A549 (cell line): Measurements from ENCODE around the gene RAD51B. TPM values are rescaled to one million over a fixed set of nuclear protein-coding genes. Genes with fewer than 3 reads are reported as not detected.

Source experiments
- ATAC-seq, 2 experiments: fragments of 200-7000 bp in 1 of 2; fragments of >200 bp in 1 of 2; cut with Nextera tagmentation in 1 of 2; cut with Tn5 transposase in 1 of 2; 3 replicates each; pipeline versions ENCODE4 v1.8.0 to v1.9.1; 2018 to 2020; ENCODE audit warnings: mild to moderate bottlenecking in 1 of 2, moderate library complexity in 1 of 2
- CTCF ChIA-PET: fragments of 300-600 bp; sonication (Branson Sonifier 250); formaldehyde crosslinking; extraction: SDS; loops from one replicate; lab custom pipeline; 2021; ENCODE audit warnings: antibody characterized with exemption, inconsistent platforms; lab: Yijun Ruan, JAX
- POLR2A ChIA-PET: fragments of 350-600 bp; formaldehyde crosslinking; extraction: SDS; loops from one replicate; lab custom pipeline; 2021; ENCODE audit warnings: antibody characterized with exemption, inconsistent platforms; lab: Yijun Ruan, JAX
- DNase-seq, 2 experiments: peaks; one replicate each; pipeline versions ENCODE4 v3.0.0 to v3.0.0-alpha.2; 2011 to 2016; ENCODE audit warnings: low read depth in 1 of 2, low spot score in 1 of 2
- FAIRE-seq: peaks from 2 replicates; lab custom pipeline; 2011; peaks lifted over from hg19 to GRCh38; lab: Jason Lieb, UNC
- H3K27ac ChIP-seq, 2 experiments: fragments of >200 bp; sonication (Bioruptor Twin); formaldehyde crosslinking; 3 replicates each; pipeline ENCODE4 v1.5.1; 2016 to 2017
- H3K4me1 ChIP-seq: fragments of >200 bp; sonication (Bioruptor Twin); formaldehyde crosslinking; 3 replicates; pipeline ENCODE4 v1.6.1; 2016
- H3K4me2 ChIP-seq: fragments of >200 bp; sonication (Bioruptor Twin); formaldehyde crosslinking; 3 replicates; pipeline ENCODE4 v1.6.1; 2016
- H3K4me3 ChIP-seq: fragments of >200 bp; sonication (Bioruptor Twin); formaldehyde crosslinking; 3 replicates; pipeline ENCODE4 v1.5.1; 2016
- H3K9me3 ChIP-seq: fragments of >200 bp; sonication (Bioruptor Twin); formaldehyde crosslinking; 3 replicates; pipeline ENCODE4 v1.6.1; 2016
- BCL3 ChIP-seq: fragments of >200 bp; sonication (Bioruptor Twin); formaldehyde crosslinking; IDR thresholded peaks from 3 replicates; pipeline ENCODE4 v1.6.1; 2016
- CEBPB ChIP-seq, 2 experiments: fragments of >200 bp in 1 of 2; sonication (Bioruptor Twin) in 1 of 2; formaldehyde crosslinking in 1 of 2; IDR thresholded peaks; 2 replicates each; pipeline ENCODE4 v1.6.1; 2012 to 2016
- CHD4 ChIP-seq: fragments of 200-600 bp; sonication (generic); IDR thresholded peaks from 2 replicates; pipeline ENCODE4 v1.6.1; 2016; ENCODE audit warnings: antibody characterized with exemption, mild to moderate bottlenecking, borderline replicate concordance
- EHF ChIP-seq: fragments of 250-450 bp; sonication (Bioruptor Pico); IDR thresholded peaks from 2 replicates; pipeline ENCODE4 v1.5.0; 2020; ENCODE audit warnings: mild to moderate bottlenecking
- FOXS1 ChIP-seq: fragments of 250-450 bp; sonication (Bioruptor Pico); IDR thresholded peaks from 2 replicates; pipeline ENCODE4 v1.5.0; 2020; ENCODE audit warnings: mild to moderate bottlenecking, moderate library complexity
- GATA3 ChIP-seq: IDR thresholded peaks from 2 replicates; pipeline ENCODE4 v1.6.1; 2012; ENCODE audit warnings: borderline replicate concordance
- HES2 ChIP-seq: fragments of >200 bp; sonication (Bioruptor Twin); formaldehyde crosslinking; IDR thresholded peaks from 2 replicates; pipeline ENCODE4 v1.6.1; 2016
- HEYL ChIP-seq: fragments of 250-450 bp; sonication (Bioruptor Pico); IDR thresholded peaks from 2 replicates; pipeline ENCODE4 v1.8.0; 2021; ENCODE audit warnings: mild to moderate bottlenecking, moderate library complexity
- HOXA7 ChIP-seq: fragments of 250-450 bp; sonication (Bioruptor Pico); IDR thresholded peaks from 2 replicates; pipeline ENCODE4 v1.5.0; 2020; ENCODE audit warnings: mild to moderate bottlenecking, moderate library complexity
- HOXB13 ChIP-seq: fragments of 250-450 bp; sonication (Bioruptor Pico); IDR thresholded peaks from 2 replicates; pipeline ENCODE4 v1.5.0; 2020; ENCODE audit warnings: low read depth, mild to moderate bottlenecking, moderate library complexity
- KDM5A ChIP-seq: fragments of 200-600 bp; sonication (generic); IDR thresholded peaks from 2 replicates; pipeline ENCODE4 v1.6.1; 2016; ENCODE audit warnings: antibody characterized with exemption, mild to moderate bottlenecking
- NR3C1 ChIP-seq: fragments of >200 bp; sonication (Bioruptor Twin); formaldehyde crosslinking; IDR thresholded peaks from 3 replicates; pipeline ENCODE4 v1.6.1; 2017
- PHF8 ChIP-seq: fragments of 200-600 bp; sonication (generic); IDR thresholded peaks from 2 replicates; pipeline ENCODE4 v1.6.1; 2016; ENCODE audit warnings: low read depth, mild to moderate bottlenecking, antibody characterized with exemption, moderate library complexity, borderline replicate concordance
- RARB ChIP-seq: fragments of 250-450 bp; sonication (Bioruptor Pico); IDR thresholded peaks from 2 replicates; pipeline ENCODE4 v1.8.0; 2021; ENCODE audit warnings: mild to moderate bottlenecking, moderate library complexity
- RCOR1 ChIP-seq: fragments of 150-350 bp; IDR thresholded peaks from 2 replicates; pipeline ENCODE4 v1.6.1; 2014; ENCODE audit warnings: antibody characterized with exemption, low read length, low read depth
- REST ChIP-seq: fragments of 200-600 bp; sonication (generic); IDR thresholded peaks from 2 replicates; pipeline ENCODE4 v1.6.1; 2016; ENCODE audit warnings: antibody characterized with exemption, mild to moderate bottlenecking, moderate library complexity
- RFX5 ChIP-seq: fragments of 450-650 bp; IDR thresholded peaks from 2 replicates; pipeline ENCODE4 v1.7.1; 2014; ENCODE audit warnings: antibody characterized with exemption, mild to moderate bottlenecking, moderate library complexity
- RNF2 ChIP-seq: fragments of 200-600 bp; sonication (generic); IDR thresholded peaks from 2 replicates; pipeline ENCODE4 v1.6.1; 2016; ENCODE audit warnings: low read depth, mild to moderate bottlenecking, antibody characterized with exemption, moderate library complexity, borderline replicate concordance
- TFCP2L1 ChIP-seq: fragments of 250-450 bp; sonication (Bioruptor Pico); IDR thresholded peaks from 2 replicates; pipeline ENCODE4 v1.5.0; 2021; ENCODE audit warnings: mild to moderate bottlenecking
- TP53 ChIP-seq: fragments of 250-450 bp; sonication (Bioruptor Pico); IDR thresholded peaks from 2 replicates; pipeline ENCODE4 v1.5.0; 2021; ENCODE audit warnings: mild to moderate bottlenecking, moderate library complexity
- ZNF302 ChIP-seq: fragments of 250-450 bp; sonication (Bioruptor Pico); IDR thresholded peaks from 2 replicates; pipeline ENCODE4 v1.9.0; 2021; ENCODE audit warnings: inconsistent platforms, mild to moderate bottlenecking, moderate library complexity
- ZSCAN20 ChIP-seq: fragments of 250-450 bp; sonication (Bioruptor Pico); IDR thresholded peaks from 2 replicates; pipeline ENCODE4 v1.8.0; 2022; ENCODE audit warnings: mild to moderate bottlenecking, moderate library complexity
- WGBS: methylation state at CpG from one replicate; pipeline ENCODE4 v1.1.6; 2017; ENCODE audit errors: missing lambda C conversion rate; 5-methylcytosine and 5-hydroxymethylcytosine counted together
- polyA plus RNA-seq, 4 experiments: library from polyadenylated mRNA; depleted of rRNA in 3 of 4; stranded (reverse); fragments of >200 nt; fragmentation: RNase III in 1 of 4; extraction: RNeasy Plus Mini Kit Qiagen cat#74134 plus additional on column Dnase treatment in 1 of 4; gene quantifications; 2 replicates in 3 of 4; 3 replicates in 1 of 4; pipeline ENCODE4 v1.2.3, GENCODE V29; 2011 to 2017

RAD51B gene
- polyA plus RNA-seq, 2 of the 4 experiments (the other 2 are of a cell fraction), result 7.2 to 10.8 TPM

DNA sequence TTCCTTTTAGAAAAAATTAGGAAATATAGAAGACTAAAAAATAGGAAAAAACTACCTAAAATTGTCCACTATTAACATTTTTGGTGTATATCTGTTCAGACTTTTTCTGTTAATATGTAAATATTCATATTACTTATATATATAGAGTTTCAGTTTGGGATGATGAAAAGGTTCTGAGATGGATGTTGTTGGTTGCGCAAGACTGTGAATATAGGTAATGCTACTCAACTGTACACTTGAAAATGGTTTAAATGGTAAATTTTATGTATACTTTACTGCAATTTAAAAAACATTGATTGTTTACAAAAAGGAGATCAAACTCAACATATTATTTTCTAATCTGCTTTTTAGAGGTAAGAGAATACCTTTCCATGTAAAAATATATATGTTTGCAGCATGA lies 200.9 kb downstream of the RAD51B start:
- no peak for DNase-seq
- no peak overlapping the region for H3K27ac ChIP-seq
- POLR2A ChIA-PET, result no interaction called here
- H3K4me2 ChIP-seq, result peak overlapping the region; percentile 41; the same call in 2 of the 3 replicates
- TF ChIP-seq CEBPB (IDR thresholded peaks at IDR 0.05), result peak; percentile 88 to 93
- no peak for TF ChIP-seq ZNF302 (CRISPR knock-in tag)
- TF ChIP-seq RARB (CRISPR knock-in tag), result no peak
- TF ChIP-seq NR3C1, result no peak
- no peak for TF ChIP-seq TP53
- TF ChIP-seq HOXA7 (CRISPR knock-in tag), result no peak
- TF ChIP-seq CHD4, result no peak
- TF ChIP-seq, all 56 proteins: peak for 1
- FAIRE-seq (no peak), ATAC-seq (no peak)
- Histone ChIP-seq H3K4me3 (no peak overlapping the region), H3K9me3 (peaks cover 5% of the 10 kb centered on the region; the same call in 1 of the 3 replicates), H3K4me1 (peaks cover 34% of the 10 kb centered on the region)
- 89% methylated on average over 1 of the region's 1 CpG for WGBS
- CTCF ChIA-PET, result interaction anchor here (1.8 kb wide), 1 partner anchor 10 kb away, joined by 3 read pairs; no protein-coding TSS in a partner anchor

- H3K9me3 ChIP-seq, result 0 out of 3 replicates have a peak, but pooled peaks cover 4% of the 10 kb centered on the region
- CTCF ChIA-PET, result interaction anchor here (1.1 to 1.8 kb wide), 2 partner anchors 11 to 228 kb away, joined by 3 read pairs; no protein-coding TSS in a partner anchor
- DNase-seq, result no peak
- WGBS, result 32% methylated on average over 4 of the region's 4 CpGs
- H3K4me1 ChIP-seq, result peaks cover 29% of the 10 kb centered on the region
- ATAC-seq, result peak in 1 of 2 experiments; percentile 40; a peak in 4 of 6 replicates
- H3K4me3 ChIP-seq, result no peak overlapping the region
- no peak for TF ChIP-seq RFX5
- no peak for TF ChIP-seq HES2
- POLR2A ChIA-PET, result no interaction called here
- peak overlapping the region; percentile 8 to 42; a peak in 3 of 6 replicates for H3K27ac ChIP-seq
- peak; percentile 32 for FAIRE-seq
- H3K4me2 ChIP-seq, result peak overlapping the region; percentile 41
These were observed 201.6 kb downstream of the RAD51B start for GRCh38 chr14:68020999-68021663.

GRCh38 chr14:68027276-68027675 lies 207.7 kb downstream of the RAD51B start:
- ATAC-seq (no peak), FAIRE-seq (no peak), DNase-seq (no peak)
- H3K4me1 ChIP-seq, result no peaks in the 10 kb centered on the region
- no peak overlapping the region for H3K27ac ChIP-seq
- H3K4me2 ChIP-seq, result no peak overlapping the region
- TF ChIP-seq GATA3 (no peak), CEBPB (IDR thresholded peaks at IDR 0.05) (no peak), REST (no peak), FOXS1 (CRISPR knock-in tag) (no peak), RARB (CRISPR knock-in tag) (no peak), NR3C1 (no peak), RCOR1 (no peak), KDM5A (no peak), RNF2 (no peak), EHF (CRISPR knock-in tag) (no peak), ZSCAN20 (CRISPR knock-in tag) (no peak), PHF8 (no peak), HEYL (CRISPR knock-in tag) (no peak), HOXB13 (CRISPR knock-in tag) (no peak), BCL3 (no peak), TFCP2L1 (CRISPR knock-in tag) (no peak)
- CTCF ChIA-PET, result interaction anchor here (1.6 kb wide), 1 partner anchor 9 kb away, joined by 7 read pairs; no protein-coding TSS in a partner anchor
- peaks cover 26% of the 10 kb centered on the region; the same call in 2 of the 3 replicates for H3K9me3 ChIP-seq
- H3K4me3 ChIP-seq, result no peak overlapping the region
- POLR2A ChIA-PET, result no interaction called here
- 81% methylated on average over 5 of the region's 5 CpGs for WGBS
